Breast epithelium (tissue), 4 donors: ENCODE measurements around the gene CYSTM1. TPM values are rescaled to one million over a fixed set of nuclear protein-coding genes. Genes with fewer than 3 reads are reported as not detected.
A peak's percentile ranks its signal among the peaks of the same experiment; 100 is the strongest.

Experiments used
- DNase-seq, 2 donors: peaks; one replicate each; pipeline ENCODE4 v3.0.0-alpha.2; 2019; ENCODE audit warnings: low spot score in 2 of 2
- H3K27ac ChIP-seq, 2 donors: fragments of 200-600 bp; sonication (generic) in 1 of 2; one replicate each; pipeline ENCODE4 v1.5.1; 2016 to 2019; ENCODE audit warnings: mild to moderate bottlenecking in 1 of 2
- H3K27me3 ChIP-seq, 2 donors: fragments of 200-600 bp; sonication (generic) in 1 of 2; one replicate each; pipeline versions ENCODE4 v1.5.1 to v1.6.0; 2017 to 2019; ENCODE audit warnings: control low read depth in 1 of 2, mild to moderate bottlenecking in 1 of 2
- H3K36me3 ChIP-seq: fragments of 200-600 bp; one replicate; pipeline ENCODE4 v1.5.1; 2019
- H3K4me1 ChIP-seq, 2 donors: fragments of 200-600 bp; sonication (generic); one replicate each; pipeline ENCODE4 v1.5.1; 2016 to 2019; ENCODE audit warnings: control low read depth in 1 of 2
- H3K4me3 ChIP-seq, 3 donors: fragments of 200-600 bp; sonication (generic); 1 replicate in 2 of 3; 2 replicates in 1 of 3; pipeline ENCODE4 v1.5.1; 2016 to 2019; ENCODE audit warnings: mild to moderate bottlenecking in 3 of 3, moderate library complexity in 2 of 3
- H3K9me3 ChIP-seq, 2 donors: fragments of 200-600 bp; sonication (generic) in 1 of 2; one replicate each; pipeline ENCODE4 v1.5.1; 2016 to 2019; ENCODE audit warnings: control low read depth in 1 of 2
- POLR2A ChIP-seq: fragments of 450-650 bp; IDR thresholded peaks from one replicate; pipeline ENCODE4 v1.6.1; 2016; ENCODE audit warnings: antibody characterized with exemption, mild to moderate bottlenecking, moderate library complexity
- POLR2AphosphoS5 ChIP-seq, 3 donors: sonication (generic); formaldehyde crosslinking; IDR thresholded peaks; one replicate each; pipeline ENCODE4 v1.6.1; 2017; ENCODE audit warnings: antibody characterized with exemption in 3 of 3
- intact Hi-C: fragments of 100-400 bp; cut with DNase I; formaldehyde crosslinking; loops from one replicate; pipeline ENCODE4 v1.15.1; 2023; ENCODE audit warnings: low total_unique reads
- total RNA-seq, 3 donors: library from RNA; depleted of rRNA; stranded (reverse); fragments of >200 nt; gene quantifications; one replicate each; pipeline ENCODE4 v1.1.0, GENCODE V29; 2016
- TF ChIP-seq, protein P1 (sequence below), 3 donors: fragments of 450-650 bp; IDR thresholded peaks; one replicate each; pipeline ENCODE4 v1.5.1; 2016 to 2017; ENCODE audit warnings: antibody characterized with exemption in 3 of 3, mild to moderate bottlenecking in 3 of 3, moderate library complexity in 3 of 3

Gene CYSTM1
- total RNA-seq, 3 donors from 2014 or later = 56.5 to 108 (median 76.0) TPM

DNA sequence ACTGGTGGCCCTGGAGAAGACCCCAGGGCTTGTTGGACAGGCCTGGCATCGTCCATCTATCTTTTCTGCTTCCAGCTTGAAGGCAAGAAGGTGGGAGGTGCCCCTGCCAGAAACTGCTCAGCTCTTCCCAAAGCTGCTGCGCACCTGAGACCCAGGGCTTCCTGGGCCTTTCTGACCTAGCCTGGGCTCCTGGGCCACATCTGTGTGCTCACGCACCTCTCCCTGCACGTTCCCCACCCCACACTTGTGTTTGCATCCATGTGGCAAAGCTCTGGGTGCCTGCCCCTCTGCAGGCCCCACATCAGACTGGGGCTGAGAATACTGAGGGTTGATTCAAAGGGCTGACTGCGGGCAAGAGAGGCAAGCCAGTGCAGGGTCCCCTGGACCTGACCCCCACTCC, 64.5 kb downstream of the CYSTM1 start:
- H3K36me3 ChIP-seq = no peaks in the 10 kb centered on the region
- peaks cover 0 to 6% of the 10 kb centered on the region in 2 donors for H3K4me1 ChIP-seq
- H3K27ac ChIP-seq = no peak overlapping the region
- no peaks in the 10 kb centered on the region for H3K9me3 ChIP-seq
- H3K27me3 ChIP-seq = no peaks in the 10 kb centered on the region
- no peak overlapping the region for H3K4me3 ChIP-seq
- DNase-seq = no peak
- intact Hi-C loops = no loop called here
- TF ChIP-seq, protein P1, sequence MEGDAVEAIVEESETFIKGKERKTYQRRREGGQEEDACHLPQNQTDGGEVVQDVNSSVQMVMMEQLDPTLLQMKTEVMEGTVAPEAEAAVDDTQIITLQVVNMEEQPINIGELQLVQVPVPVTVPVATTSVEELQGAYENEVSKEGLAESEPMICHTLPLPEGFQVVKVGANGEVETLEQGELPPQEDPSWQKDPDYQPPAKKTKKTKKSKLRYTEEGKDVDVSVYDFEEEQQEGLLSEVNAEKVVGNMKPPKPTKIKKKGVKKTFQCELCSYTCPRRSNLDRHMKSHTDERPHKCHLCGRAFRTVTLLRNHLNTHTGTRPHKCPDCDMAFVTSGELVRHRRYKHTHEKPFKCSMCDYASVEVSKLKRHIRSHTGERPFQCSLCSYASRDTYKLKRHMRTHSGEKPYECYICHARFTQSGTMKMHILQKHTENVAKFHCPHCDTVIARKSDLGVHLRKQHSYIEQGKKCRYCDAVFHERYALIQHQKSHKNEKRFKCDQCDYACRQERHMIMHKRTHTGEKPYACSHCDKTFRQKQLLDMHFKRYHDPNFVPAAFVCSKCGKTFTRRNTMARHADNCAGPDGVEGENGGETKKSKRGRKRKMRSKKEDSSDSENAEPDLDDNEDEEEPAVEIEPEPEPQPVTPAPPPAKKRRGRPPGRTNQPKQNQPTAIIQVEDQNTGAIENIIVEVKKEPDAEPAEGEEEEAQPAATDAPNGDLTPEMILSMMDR (IDR thresholded peaks at IDR 0.05) = no peak
- TF ChIP-seq POLR2A = no peak

DNA sequence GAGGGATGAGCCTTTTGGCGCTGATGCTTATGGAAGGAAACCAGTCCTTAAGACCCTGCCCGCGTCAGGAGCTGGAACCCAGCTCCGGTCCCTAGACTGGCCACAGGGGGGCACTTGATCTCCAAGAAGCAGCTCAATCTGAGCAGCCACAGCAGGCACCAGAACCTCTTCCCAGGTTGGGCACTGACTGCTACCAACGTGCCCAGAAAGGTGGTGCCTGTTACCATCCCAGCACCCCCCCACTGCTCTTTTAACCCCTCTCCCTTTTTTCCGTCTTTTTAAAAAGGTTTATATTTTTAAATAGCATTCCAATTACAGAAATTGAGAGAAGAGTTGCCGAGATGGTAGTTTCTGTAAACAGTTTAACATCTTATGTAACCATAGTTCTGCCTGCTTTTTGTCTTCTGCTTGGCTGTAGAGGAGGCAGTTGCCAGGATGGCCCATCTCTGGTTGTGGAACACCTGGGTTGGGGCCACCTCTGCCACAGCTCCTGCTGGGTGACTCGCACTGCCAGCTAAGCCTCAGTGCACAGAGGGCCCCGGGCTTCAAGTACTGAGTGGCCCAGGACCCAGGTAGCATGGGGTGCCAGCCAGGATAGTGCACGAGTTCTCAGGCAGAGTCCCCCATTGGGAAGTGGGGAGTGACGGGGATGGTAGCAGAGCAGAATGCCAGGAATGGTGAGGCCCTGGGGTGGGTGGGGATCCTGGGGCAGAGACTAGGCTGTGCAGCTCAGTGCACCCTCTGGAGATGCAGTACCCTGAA, 65.1 kb downstream of the CYSTM1 start:
- Histone ChIP-seq H3K4me1 (peaks cover 0 to 6% of the 10 kb centered on the region in 2 donors), H3K27me3 (no peaks in the 10 kb centered on the region), H3K27ac (peak overlapping the region in 1 of 2 donors; percentile 5), H3K9me3 (no peaks in the 10 kb centered on the region), H3K36me3 (no peaks in the 10 kb centered on the region), H3K4me3 (no peak overlapping the region)
- TF ChIP-seq POLR2AphosphoS5 (IDR thresholded peaks at IDR 0.05) (no peak), POLR2A (no peak)
- TF ChIP-seq, protein P1 (IDR thresholded peaks at IDR 0.05) = peak in 2 of 3 donors; percentile 30 to 55
- intact Hi-C loops = loop anchor here (5.0 kb wide), 1 partner anchor 112 kb away; no protein-coding TSS in a partner anchor
- DNase-seq = peak in 1 of 2 donors; percentile 56

DNA sequence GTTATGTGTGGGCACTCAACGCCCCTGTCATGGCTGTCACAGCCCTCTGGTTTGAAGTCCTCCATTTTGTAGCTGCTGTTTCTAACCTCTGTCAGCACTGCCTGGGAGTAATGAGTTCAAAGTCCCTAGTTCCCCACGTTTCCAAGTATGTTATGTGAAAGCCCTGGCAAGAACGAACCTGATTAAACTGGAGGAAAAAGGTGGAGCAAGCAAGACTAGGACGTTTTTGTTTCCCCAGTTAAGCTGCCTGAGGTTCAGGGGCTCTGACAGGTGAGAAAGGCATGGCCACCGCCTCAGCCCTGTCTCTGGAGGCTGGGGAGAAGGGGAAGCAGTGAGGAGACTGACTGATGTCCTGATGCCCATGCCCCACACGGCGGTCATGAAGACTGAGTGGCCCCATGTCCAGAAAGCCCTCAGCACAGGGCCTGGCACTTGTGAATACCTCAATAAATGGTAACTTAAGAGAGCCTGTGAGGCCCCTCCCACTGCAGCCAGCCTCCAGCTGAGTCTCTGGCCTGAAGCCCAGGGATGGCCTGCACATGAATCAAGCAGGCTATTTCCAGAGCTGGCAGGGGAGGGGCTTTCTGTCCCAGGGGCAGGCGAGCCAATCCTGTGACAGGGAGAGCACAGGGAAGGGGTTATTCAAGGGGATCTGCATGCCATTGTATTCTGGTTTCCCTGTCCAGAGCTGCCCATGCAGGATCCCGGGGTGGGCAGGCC, 66.2 kb downstream of the CYSTM1 start:
- DNase-seq = peak; percentile 71 to 79
- peak in 1 of 3 donors; percentile 37 for TF ChIP-seq POLR2AphosphoS5 (IDR thresholded peaks at IDR 0.05)
- TF ChIP-seq, protein P1 (IDR thresholded peaks at IDR 0.05) = no peak
- no peak for TF ChIP-seq POLR2A
- Histone ChIP-seq H3K27me3 (no peaks in the 10 kb centered on the region), H3K9me3 (no peaks in the 10 kb centered on the region), H3K4me1 (peaks cover 0 to 6% of the 10 kb centered on the region in 2 donors), H3K36me3 (no peaks in the 10 kb centered on the region), H3K4me3 (no peak overlapping the region), H3K27ac (peak overlapping the region; percentile 38 to 54)
- intact Hi-C loops = loop anchor here (5.0 kb wide), 1 partner anchor 111 kb away; no protein-coding TSS in a partner anchor

DNA sequence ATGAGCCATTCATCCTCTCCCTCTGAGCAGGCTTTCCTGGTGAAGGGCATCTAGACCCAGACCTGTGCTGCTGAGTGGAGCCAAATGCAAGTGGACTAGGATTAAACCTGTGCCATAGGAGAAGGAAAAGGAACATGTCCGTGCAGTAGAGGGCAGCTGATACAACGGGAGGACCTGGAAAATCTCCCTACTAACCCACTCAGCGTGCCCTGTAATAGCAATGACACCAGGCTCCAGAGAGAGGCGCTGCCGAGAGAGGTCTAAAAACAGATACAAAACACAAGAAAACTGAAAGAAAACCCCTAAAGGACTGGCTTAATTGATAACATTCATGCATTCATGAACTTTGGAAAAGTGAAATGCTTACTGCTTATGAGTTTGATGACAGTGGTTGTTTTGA, 67.1 kb downstream of the CYSTM1 start:
- H3K4me3 ChIP-seq = no peak overlapping the region
- TF ChIP-seq, protein P1 (IDR thresholded peaks at IDR 0.05) = no peak
- TF ChIP-seq POLR2AphosphoS5 (IDR thresholded peaks at IDR 0.05) (no peak), POLR2A (no peak)
- H3K4me1 ChIP-seq = peaks cover 0 to 6% of the 10 kb centered on the region in 2 donors
- DNase-seq = no peak
- intact Hi-C loops = loop anchor here (5.0 kb wide), 1 partner anchor 110 kb away; no protein-coding TSS in a partner anchor
- peak overlapping the region in 1 of 2 donors; percentile 38 for H3K27ac ChIP-seq
- no peaks in the 10 kb centered on the region for H3K9me3 ChIP-seq
- no peaks in the 10 kb centered on the region for H3K36me3 ChIP-seq
- no peaks in the 10 kb centered on the region for H3K27me3 ChIP-seq
